HEK293 (cell line): ENCODE results near the gene RBBP5.

Experiments used
- CTCF ChIP-seq: fragments of 450-650 bp; formaldehyde crosslinking; IDR thresholded peaks from 2 replicates; pipeline ENCODE4 v1.5.1; 2016; ENCODE audit warnings: missing biosample characterization, missing genetic modification characterization
- HOXA7 ChIP-seq: sonication (generic); formaldehyde crosslinking; IDR thresholded peaks from 2 replicates; pipeline ENCODE4 v1.8.1; 2022; ENCODE audit warnings: missing genetic modification reagents, borderline replicate concordance
- MYNN ChIP-seq: fragments of 450-650 bp; formaldehyde crosslinking; IDR thresholded peaks from 2 replicates; pipeline ENCODE4 v1.5.1; 2016; ENCODE audit warnings: missing biosample characterization, missing genetic modification characterization, borderline replicate concordance
- REST ChIP-seq: fragments of 450-650 bp; formaldehyde crosslinking; IDR thresholded peaks from 2 replicates; pipeline ENCODE4 v1.5.1; 2016; ENCODE audit warnings: missing biosample characterization, missing genetic modification characterization
- ZBTB7A ChIP-seq: fragments of 450-650 bp; formaldehyde crosslinking; IDR thresholded peaks from 2 replicates; pipeline ENCODE4 v1.5.1; 2016; ENCODE audit warnings: low read depth, missing biosample characterization, missing genetic modification characterization
- ZNF184 ChIP-seq: fragments of 450-650 bp; IDR thresholded peaks from 2 replicates; pipeline ENCODE4 v1.5.1; 2018; ENCODE audit warnings: missing biosample characterization, mild to moderate bottlenecking, missing genetic modification characterization
- ZNF510 ChIP-seq: fragments of 450-650 bp; formaldehyde crosslinking; IDR thresholded peaks from 2 replicates; pipeline ENCODE4 v1.5.1; 2018; ENCODE audit warnings: mild to moderate bottlenecking, missing genetic modification characterization, missing biosample characterization; ENCODE audit not compliant: insufficient replicate concordance
- ZNF621 ChIP-seq: fragments of 450-650 bp; formaldehyde crosslinking; IDR thresholded peaks from 2 replicates; pipeline ENCODE4 v1.5.1; 2017; ENCODE audit warnings: missing biosample characterization, missing genetic modification characterization
- ZNF747 ChIP-seq: fragments of 450-650 bp; formaldehyde crosslinking; IDR thresholded peaks from 2 replicates; pipeline ENCODE4 v1.5.1; 2016; ENCODE audit warnings: missing biosample characterization, missing genetic modification characterization
- ZSCAN30 ChIP-seq: fragments of 450-650 bp; IDR thresholded peaks from 2 replicates; pipeline ENCODE4 v1.5.1; 2018; ENCODE audit warnings: missing biosample characterization, mild to moderate bottlenecking, missing genetic modification characterization, moderate library complexity
- TF ChIP-seq, protein P1 (sequence below): fragments of 450-650 bp; formaldehyde crosslinking; IDR thresholded peaks from 2 replicates; pipeline ENCODE4 v1.5.1; 2016; ENCODE audit warnings: missing biosample characterization, missing genetic modification characterization

DNA sequence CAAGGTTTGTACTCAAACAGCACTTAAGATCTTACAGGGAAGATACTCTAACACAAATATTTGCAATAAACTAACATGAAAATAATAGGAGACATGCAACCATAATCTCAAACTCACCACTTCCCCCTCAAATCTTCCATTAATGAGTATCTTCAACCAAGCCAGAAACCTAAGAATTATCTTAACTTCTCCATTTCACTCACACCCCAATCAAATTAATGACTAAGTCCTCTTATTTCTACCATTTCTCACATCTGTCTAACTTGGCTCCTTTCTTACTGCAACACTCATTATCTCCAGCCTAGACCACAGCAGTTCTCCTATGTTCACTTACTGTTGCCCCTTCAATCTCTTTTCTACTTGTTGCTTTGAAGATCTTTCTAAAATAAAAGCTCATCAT is 10.4 kb downstream of the RBBP5 start:
- TF ChIP-seq CTCF (tag by site-specific recombination) (no peak), ZSCAN30 (tag by site-specific recombination) (no peak), ZNF621 (no peak), ZBTB7A (tag by site-specific recombination) (no peak), HOXA7 (no peak), ZNF747 (no peak), MYNN (tag by site-specific recombination) (no peak), ZNF510 (tag by site-specific recombination) (no peak), REST (no peak), ZNF184 (tag by site-specific recombination) (no peak)
- TF ChIP-seq, protein P1, sequence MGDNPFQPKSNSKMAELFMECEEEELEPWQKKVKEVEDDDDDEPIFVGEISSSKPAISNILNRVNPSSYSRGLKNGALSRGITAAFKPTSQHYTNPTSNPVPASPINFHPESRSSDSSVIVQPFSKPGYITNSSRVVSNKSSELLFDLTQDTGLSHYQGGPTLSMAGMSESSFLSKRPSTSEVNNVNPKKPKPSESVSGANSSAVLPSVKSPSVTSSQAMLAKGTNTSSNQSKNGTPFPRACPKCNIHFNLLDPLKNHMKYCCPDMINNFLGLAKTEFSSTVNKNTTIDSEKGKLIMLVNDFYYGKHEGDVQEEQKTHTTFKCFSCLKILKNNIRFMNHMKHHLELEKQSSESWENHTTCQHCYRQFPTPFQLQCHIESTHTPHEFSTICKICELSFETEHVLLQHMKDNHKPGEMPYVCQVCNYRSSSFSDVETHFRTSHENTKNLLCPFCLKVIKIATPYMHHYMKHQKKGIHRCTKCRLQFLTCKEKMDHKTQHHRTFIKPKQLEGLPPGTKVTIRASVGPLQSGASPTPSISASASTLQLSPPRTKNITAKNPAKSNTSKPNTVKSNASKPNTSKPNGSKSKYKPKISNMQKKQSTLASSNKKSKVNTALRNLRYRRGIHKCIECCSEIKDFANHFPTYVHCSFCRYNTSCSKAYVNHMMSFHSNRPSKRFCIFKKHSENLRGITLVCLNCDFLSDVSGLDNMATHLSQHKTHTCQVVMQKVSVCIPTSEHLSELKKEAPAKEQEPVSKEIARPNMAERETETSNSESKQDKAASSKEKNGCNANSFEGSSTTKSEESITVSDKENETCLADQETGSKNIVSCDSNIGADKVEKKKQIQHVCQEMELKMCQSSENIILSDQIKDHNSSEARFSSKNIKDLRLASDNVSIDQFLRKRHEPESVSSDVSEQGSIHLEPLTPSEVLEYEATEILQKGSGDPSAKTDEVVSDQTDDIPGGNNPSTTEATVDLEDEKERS (tag by site-specific recombination), result no peak
